Neuron (in vitro differentiated cells): Measurements from ENCODE around the gene NMT2.
A peak's percentile ranks its signal among the peaks of the same experiment; 100 is the strongest.

Source experiments
- H2AFZ ChIP-seq: one replicate; pipeline ENCODE4 v1.6.1; 2013; ENCODE audit warnings: low read depth, mild to moderate bottlenecking, inconsistent platforms, low read length, moderate library complexity
- H3K27me3 ChIP-seq: one replicate; pipeline ENCODE4 v1.6.1; 2013; ENCODE audit warnings: low read length; ENCODE audit not compliant: insufficient read depth
- H3K36me3 ChIP-seq: one replicate; pipeline ENCODE4 v1.6.1; 2013; ENCODE audit warnings: low read length; ENCODE audit not compliant: insufficient read depth
- H3K4me1 ChIP-seq: one replicate; pipeline ENCODE4 v1.6.1; 2013; ENCODE audit warnings: low read length; ENCODE audit not compliant: insufficient read depth
- H3K4me3 ChIP-seq: 2 replicates; pipeline ENCODE4 v1.5.1; 2013; ENCODE audit warnings: mild to moderate bottlenecking, low read length, moderate library complexity
- H3K9me3 ChIP-seq: one replicate; pipeline ENCODE4 v1.6.1; 2013; ENCODE audit warnings: low read length

NMT2 gene

GRCh38 chr10:15122477-15123030 lies 45.9 kb downstream of the NMT2 start:
- Histone ChIP-seq H3K27me3 (no peaks in the 10 kb centered on the region), H3K9me3 (peaks cover 4% of the 10 kb centered on the region), H2AFZ (no peak overlapping the region), H3K36me3 (peaks cover 41% of the 10 kb centered on the region), H3K4me3 (no peak overlapping the region), H3K4me1 (no peaks in the 10 kb centered on the region)

DNA sequence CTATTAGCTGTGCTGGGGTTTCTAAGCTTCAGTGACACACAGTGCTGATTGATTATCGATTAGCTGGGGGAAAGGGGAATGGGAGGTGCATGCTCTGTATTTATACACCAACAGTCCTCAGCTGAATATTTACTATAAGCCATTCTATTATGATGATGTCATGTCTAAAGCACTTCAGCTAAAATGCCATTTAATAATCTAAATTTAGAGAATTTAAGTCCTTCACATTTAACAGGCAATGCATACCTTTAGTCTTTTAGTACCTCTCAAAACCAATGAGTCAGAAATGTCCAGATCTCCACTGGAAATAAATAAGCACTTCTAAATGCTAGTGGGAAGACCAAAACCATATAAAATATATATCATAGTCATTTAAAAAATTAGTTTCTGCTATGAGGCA lies 46.8 kb downstream of the NMT2 start:
- no peak overlapping the region for H2AFZ ChIP-seq
- H3K36me3 ChIP-seq = peaks cover 41% of the 10 kb centered on the region
- no peaks in the 10 kb centered on the region for H3K27me3 ChIP-seq
- H3K4me3 ChIP-seq = no peak overlapping the region
- no peaks in the 10 kb centered on the region for H3K4me1 ChIP-seq
- H3K9me3 ChIP-seq = peaks cover 4% of the 10 kb centered on the region

- Histone ChIP-seq H3K4me3 (no peak overlapping the region), H2AFZ (no peak overlapping the region), H3K36me3 (peaks cover 44% of the 10 kb centered on the region), H3K9me3 (peaks cover 9% of the 10 kb centered on the region), H3K4me1 (no peaks in the 10 kb centered on the region), H3K27me3 (no peaks in the 10 kb centered on the region)
Observed at GRCh38 chr10:15120523-15120922, 48.0 kb downstream of the NMT2 start.

DNA sequence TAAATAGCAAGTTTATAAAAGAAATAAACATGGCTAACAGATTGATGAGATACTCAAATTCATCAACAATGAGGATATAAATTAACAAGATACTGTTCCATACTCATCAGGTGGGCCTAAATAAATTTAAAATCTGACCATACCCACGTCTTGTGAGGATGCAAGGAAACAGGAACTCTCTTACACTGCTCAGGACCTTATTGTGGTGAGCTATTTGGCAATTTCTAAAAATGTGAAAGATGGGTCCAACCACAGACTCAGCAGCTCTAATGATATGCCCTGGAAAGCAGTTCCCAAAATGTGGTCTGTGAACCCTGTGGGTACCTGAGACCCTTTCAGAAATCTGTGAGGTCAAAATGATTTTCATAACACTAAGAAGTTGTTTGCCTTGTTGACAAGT lies 49.9 kb downstream of the NMT2 start:
- Histone ChIP-seq H2AFZ (no peak overlapping the region), H3K36me3 (peaks cover 33% of the 10 kb centered on the region)

DNA sequence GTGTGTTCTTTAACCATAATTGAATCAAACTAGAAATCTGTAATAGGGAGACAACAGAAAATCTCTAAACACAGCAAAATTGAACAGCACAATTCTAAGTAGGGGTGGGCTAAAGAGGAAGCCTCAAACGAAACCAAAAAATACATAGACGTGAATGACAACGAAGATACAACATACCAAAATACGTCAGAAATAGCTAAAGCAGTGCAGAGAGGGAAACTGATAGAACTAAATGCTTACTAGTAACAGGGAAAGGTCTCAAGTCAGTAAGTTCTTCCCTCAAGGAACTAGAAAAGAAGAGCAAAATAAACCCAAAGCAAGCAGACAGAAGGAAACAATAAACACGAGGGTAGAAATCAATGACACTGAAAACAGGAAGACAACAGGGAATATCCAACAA lies 52.3 kb downstream of the NMT2 start:
- Histone ChIP-seq H3K27me3 (no peaks in the 10 kb centered on the region), H3K4me1 (no peaks in the 10 kb centered on the region), H2AFZ (no peak overlapping the region), H3K4me3 (no peak overlapping the region), H3K9me3 (peaks cover 9% of the 10 kb centered on the region), H3K36me3 (peaks cover 41% of the 10 kb centered on the region)

More for the DNA sequence above, 49.9 kb downstream of the NMT2 start:
- Histone ChIP-seq H3K4me1 (no peaks in the 10 kb centered on the region), H3K4me3 (no peak overlapping the region), H3K27me3 (no peaks in the 10 kb centered on the region), H3K9me3 (peaks cover 9% of the 10 kb centered on the region)

- Histone ChIP-seq H2AFZ (no peak overlapping the region), H3K4me1 (no peaks in the 10 kb centered on the region), H3K36me3 (peaks cover 45% of the 10 kb centered on the region), H3K27me3 (no peaks in the 10 kb centered on the region), H3K4me3 (no peak overlapping the region), H3K9me3 (peaks cover 7% of the 10 kb centered on the region)
Observed at GRCh38 chr10:15113766-15114165, 54.7 kb downstream of the NMT2 start.

DNA sequence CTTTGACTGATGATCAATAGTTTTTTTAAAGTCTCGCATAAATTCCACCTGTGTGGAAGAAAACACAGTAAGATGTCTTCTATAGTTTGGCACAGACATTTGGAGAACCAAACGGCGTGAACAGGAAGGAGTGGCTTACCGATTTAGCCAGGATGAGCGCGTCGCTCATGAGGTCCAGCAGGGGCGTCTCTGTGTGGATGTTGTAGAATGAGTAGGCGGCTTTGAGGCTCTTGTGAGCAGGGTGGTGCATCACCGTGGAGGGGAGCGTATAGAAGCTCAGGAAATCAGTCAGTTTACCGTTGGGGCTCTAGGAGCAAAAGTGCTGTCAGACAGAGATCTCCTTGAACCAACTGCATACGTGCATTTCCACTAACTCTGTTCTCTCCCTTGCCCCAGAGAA lies 55.8 kb downstream of the NMT2 start:
- peaks cover 44% of the 10 kb centered on the region for H3K36me3 ChIP-seq
- no peak overlapping the region for H3K4me3 ChIP-seq
- peaks cover 5% of the 10 kb centered on the region for H3K9me3 ChIP-seq
- H3K27me3 ChIP-seq = no peaks in the 10 kb centered on the region
- no peaks in the 10 kb centered on the region for H3K4me1 ChIP-seq
- no peak overlapping the region for H2AFZ ChIP-seq

- no peak overlapping the region for H2AFZ ChIP-seq
- no peaks in the 10 kb centered on the region for H3K4me1 ChIP-seq
- H3K27me3 ChIP-seq = no peaks in the 10 kb centered on the region
- H3K36me3 ChIP-seq = peaks cover 55% of the 10 kb centered on the region
- no peaks in the 10 kb centered on the region for H3K9me3 ChIP-seq
- no peak overlapping the region for H3K4me3 ChIP-seq
Observed at GRCh38 chr10:15106352-15107013, 62.0 kb downstream of the NMT2 start.

DNA sequence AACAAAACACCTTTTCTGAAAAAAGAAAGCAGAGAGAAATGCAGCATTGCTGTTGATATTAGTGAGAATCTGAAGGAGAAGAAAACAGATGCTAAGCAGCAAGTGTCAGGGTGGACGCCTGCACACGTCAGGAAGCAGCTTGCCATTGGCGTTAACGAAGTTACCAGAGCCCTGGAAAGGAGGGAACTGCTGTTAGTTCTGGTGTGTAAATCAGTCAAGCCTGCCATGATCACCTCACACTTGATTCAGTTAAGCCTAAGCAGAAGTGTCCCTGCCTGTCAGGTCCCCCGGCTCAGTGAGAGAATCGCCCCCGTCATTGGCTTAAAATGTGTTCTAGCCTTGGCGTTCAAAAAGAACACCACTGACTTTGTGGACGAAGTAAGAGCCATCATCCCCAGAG lies 65.0 kb downstream of the NMT2 start:
- H3K4me3 ChIP-seq = no peak overlapping the region
- no peaks in the 10 kb centered on the region for H3K4me1 ChIP-seq
- no peaks in the 10 kb centered on the region for H3K27me3 ChIP-seq
- no peaks in the 10 kb centered on the region for H3K9me3 ChIP-seq
- H2AFZ ChIP-seq = no peak overlapping the region
- H3K36me3 ChIP-seq = peaks cover 40% of the 10 kb centered on the region

DNA sequence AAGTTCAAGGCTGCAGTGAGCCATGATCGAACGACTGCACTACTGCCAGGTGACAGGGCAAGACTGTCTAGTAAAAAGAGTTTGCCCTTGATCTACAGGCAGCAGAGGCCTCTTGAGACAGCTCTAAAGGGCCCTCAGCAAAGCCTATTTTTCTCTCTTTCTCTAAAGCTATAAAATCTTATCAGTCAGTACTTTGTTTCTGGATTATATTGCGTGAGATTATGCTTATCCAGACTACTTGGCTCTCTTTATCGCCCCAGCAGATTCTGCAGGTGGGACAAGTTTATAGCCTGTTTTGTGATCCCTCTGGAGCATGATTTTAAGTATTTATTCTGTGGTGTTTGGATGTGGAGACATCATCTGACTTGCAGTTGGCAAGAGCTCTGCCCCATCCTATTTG lies 68.6 kb downstream of the NMT2 start:
- H3K4me1 ChIP-seq = peaks cover 9% of the 10 kb centered on the region
- H3K4me3 ChIP-seq = no peak overlapping the region
- no peak overlapping the region for H2AFZ ChIP-seq
- peaks cover 23% of the 10 kb centered on the region for H3K36me3 ChIP-seq
- H3K9me3 ChIP-seq = no peaks in the 10 kb centered on the region
- H3K27me3 ChIP-seq = no peaks in the 10 kb centered on the region

- Histone ChIP-seq H3K4me1 (peaks cover 9% of the 10 kb centered on the region), H3K27me3 (no peaks in the 10 kb centered on the region), H2AFZ (peak within 1 kb of the TSS; percentile 77)
Observed at GRCh38 chr10:15097011-15097812, 71.3 kb downstream of the NMT2 start, which contains the start of gene RPP38. RPP38 (plus strand) TSS chr10:15097355; CDS start chr10:15103315, 5,960 bp downstream.

DNA sequence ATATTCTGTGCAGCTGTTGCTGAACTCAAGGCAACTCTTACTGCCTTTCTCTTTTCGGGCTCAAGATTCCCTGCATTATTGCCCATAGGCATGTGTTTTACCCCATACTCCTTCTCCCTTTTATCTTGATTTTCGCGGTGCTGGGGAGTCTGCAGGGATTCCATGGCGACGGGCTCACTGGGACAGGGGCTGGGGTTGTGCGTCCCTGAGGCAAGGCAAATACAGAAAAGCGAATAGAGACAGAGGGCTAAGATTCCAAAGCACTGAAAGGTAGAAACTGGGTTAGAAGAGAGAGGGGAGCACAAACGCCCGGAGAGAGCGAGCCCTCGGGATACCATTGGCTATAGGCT lies 71.9 kb downstream of the NMT2 start:
- peaks cover 9% of the 10 kb centered on the region for H3K4me1 ChIP-seq
- peak overlapping the region; percentile 65 for H3K4me3 ChIP-seq
- peaks cover 3% of the 10 kb centered on the region for H3K9me3 ChIP-seq
- no peaks in the 10 kb centered on the region for H3K27me3 ChIP-seq
- peak overlapping the region; percentile 77 for H2AFZ ChIP-seq
- H3K36me3 ChIP-seq = peaks cover 3% of the 10 kb centered on the region

More at GRCh38 chr10:15097011-15097812, 71.3 kb downstream of the NMT2 start, which contains the start of gene RPP38:
- Histone ChIP-seq H3K4me3 (peak within 1 kb of the TSS; percentile 65), H3K36me3 (peaks cover 3% of the 10 kb centered on the region), H3K9me3 (peaks cover under 1% of the 10 kb centered on the region)

DNA sequence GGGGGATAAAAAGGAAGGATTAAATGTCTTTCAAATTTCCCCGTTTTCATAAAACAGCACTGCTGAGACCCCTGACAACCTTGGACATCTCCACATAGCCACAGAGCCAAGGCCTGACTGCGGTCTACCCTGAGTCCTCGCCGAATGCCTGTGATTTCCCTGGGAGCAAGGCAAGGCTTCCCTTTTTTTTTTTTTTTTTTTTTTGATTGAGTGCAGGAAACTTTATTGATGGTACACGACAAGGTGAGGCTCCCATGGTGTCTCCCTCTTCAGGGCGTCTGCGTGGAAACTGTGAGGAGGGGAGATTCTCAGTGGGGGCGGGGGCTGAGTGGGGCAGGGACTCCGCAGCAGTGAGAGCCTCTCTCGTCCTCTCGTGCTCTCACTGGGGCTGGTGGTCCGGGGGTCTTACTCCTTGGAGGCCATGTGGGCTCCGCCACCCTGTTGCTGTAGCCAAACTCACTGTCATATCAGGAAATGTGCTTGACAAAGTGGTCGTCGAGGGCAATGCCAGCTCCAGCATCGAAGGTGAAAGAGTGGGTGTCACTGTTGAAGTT lies 75.6 kb downstream of the NMT2 start:
- H3K9me3 ChIP-seq = peaks cover 3% of the 10 kb centered on the region
- peaks cover 8% of the 10 kb centered on the region for H3K4me1 ChIP-seq
- no peaks in the 10 kb centered on the region for H3K36me3 ChIP-seq
- H3K27me3 ChIP-seq = no peaks in the 10 kb centered on the region
- no peak overlapping the region for H2AFZ ChIP-seq
- no peak overlapping the region for H3K4me3 ChIP-seq
